SH-SY5Y (cell line): ENCODE results near the gene IL1RN.

ENCODE experiments used
- GATA2 ChIP-seq: IDR thresholded peaks from 2 replicates; pipeline ENCODE4 v1.6.1; 2011; ENCODE audit warnings: mild to moderate bottlenecking, low read depth, low read length
- GATA3 ChIP-seq: IDR thresholded peaks from 2 replicates; pipeline ENCODE4 v1.6.1; 2011; ENCODE audit warnings: low read depth, mild to moderate bottlenecking, low read length, moderate library complexity

GRCh38 chr2:113116100-113116958, 11.1 kb upstream of the IL1RN start:
- TF ChIP-seq GATA2, result no peak
- no peak for TF ChIP-seq GATA3
